GM21381 (cell line): ENCODE results near the gene AKAP17A.
"Not testable (repeated sequence)": the region's sequence is repeated elsewhere in the genome, so short reads cannot be mapped to it uniquely, and the experiment has no call there.

Source experiments
- ATAC-seq: cut with Tn5 transposase; IDR thresholded peaks from one replicate; pipeline ENCODE4 v1.9.1; 2021; ENCODE audit warnings: mild to moderate bottlenecking, moderate library complexity; ENCODE audit not compliant: unreplicated experiment

Gene AKAP17A

DNA sequence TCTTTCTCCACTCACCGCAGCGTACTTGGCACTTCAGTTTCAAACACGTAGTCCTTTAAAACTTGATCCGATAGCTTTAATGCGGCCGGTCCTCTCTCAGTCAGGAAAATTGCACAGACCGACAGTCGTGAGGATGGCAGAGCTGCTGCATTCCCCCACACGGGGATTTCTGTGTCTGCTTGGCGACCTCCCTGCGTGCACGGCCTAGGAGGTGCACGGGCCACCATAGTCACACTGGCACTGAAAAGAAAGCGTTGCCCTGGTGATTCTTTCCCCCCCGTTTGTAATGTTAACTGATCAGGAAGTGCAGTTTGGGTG lies 10.3 kb downstream of the AKAP17A start:
- no peak for ATAC-seq

- no peak for ATAC-seq
Measured at GRCh38 chrX:1602299-1602698, 10.9 kb downstream of the AKAP17A start.

- no peak for ATAC-seq
Measured at GRCh38 chrX:1606496-1606895, 15.1 kb downstream of the AKAP17A start.

GRCh38 chrX:1609311-1609710 lies 17.9 kb downstream of the AKAP17A start:
- ATAC-seq, result no peak

GRCh38 chrX:1609762-1610161 lies 18.4 kb downstream of the AKAP17A start:
- ATAC-seq, result no peak

DNA sequence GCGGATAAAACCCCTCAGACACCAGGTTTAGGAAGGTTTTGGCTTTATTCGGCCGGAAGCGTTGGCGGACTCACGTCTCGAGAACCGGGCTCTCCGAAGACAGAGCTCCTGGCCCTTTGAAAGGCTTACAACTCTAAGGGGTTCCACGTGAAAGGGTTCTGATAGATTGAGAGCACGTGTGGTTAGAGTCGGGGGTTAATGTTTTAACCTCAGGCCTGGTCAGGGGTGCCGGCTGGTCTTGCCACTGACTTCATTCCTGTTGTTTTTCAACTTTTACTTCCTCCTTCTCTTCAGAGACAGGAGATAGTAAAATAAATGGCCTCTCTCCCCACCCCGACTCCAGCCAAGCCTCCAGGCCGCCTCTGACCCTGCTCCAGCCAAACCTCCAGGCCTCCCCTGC lies 18.8 kb downstream of the AKAP17A start:
- ATAC-seq, result no peak

GRCh38 chrX:1610736-1611135 lies 19.3 kb downstream of the AKAP17A start:
- no peak for ATAC-seq

DNA sequence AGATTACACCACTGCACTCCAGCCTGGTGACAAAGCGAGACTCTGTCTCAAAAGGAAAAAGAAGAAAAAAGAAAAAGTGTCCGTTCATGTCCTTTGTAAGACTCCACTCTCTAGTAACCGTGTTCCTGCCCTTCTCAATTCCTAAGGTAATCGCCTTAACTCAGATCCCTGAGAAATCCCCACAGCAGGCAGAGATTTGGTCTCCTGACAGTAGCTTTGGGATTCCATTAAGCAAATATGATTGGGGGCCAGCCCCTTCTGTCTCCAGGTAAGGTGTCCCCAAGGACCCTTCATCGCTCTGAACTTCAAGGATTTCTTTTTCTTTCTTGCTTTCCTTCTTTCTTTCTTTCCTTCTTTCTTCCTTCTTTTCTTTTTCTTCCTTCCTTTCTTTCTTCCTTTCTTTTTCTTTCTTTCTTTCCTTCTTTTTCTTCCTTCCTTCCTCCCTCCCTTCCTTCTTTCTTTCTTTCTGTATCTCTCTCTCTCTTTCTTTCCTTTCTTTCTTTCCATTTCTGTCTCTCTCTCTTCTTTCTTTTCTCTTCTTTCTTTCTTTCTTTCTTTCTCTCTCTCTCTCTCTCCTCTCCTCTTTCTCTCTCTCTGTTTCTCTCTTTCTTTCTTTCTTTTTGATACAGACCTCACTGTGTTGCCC lies 21.4 kb downstream of the AKAP17A start:
- ATAC-seq, result no peak

- ATAC-seq, result no peak
Measured at GRCh38 chrX:1614927-1615326, 23.5 kb downstream of the AKAP17A start, which contains the start of gene ASMT. Gene ASMT (plus strand): TSS chrX:1615059. CDS start chrX:1615200, 141 bp downstream.

DNA sequence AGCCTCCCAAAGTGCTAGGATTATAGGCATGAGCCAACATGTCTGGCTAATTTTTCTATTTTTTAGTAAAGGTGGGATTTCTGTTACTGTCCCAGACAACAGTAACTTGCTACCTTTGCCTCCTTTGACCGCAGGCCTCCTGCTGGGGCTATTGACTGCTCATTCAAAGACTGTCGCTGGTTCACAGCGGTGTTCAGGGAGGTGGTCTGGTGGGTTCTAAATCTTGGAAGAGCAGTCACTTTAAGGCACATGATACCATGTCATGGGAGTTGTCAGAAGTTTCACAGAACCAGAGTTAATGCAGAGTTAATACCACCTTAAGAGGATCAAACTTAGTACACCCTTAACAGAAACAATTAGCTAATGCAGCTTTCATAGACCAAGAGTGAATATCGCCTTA lies 27.3 kb downstream of the AKAP17A start:
- ATAC-seq, result no peak

DNA sequence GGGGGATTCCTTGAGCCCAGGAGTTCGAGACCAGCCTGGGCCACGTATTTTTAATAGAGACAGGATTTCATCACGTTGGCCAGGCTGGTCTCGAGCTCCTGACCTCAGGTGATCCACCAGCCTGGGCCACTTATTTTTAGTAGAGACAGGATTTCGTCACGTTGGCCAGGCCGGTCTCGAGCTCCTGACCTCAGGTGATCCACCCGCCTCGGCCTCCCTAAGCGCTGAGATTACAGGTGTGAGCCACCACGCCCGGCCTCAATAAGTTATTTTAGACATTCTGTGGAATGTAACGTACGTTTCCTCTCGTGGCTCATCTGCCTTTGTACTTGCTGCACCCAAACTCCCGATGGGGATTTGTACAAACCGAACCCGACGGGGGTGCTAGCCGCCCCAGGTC lies 32.3 kb downstream of the AKAP17A start:
- no peak for ATAC-seq

GRCh38 chrX:1624158-1624860 lies 32.9 kb downstream of the AKAP17A start:
- not testable (repeated sequence) for ATAC-seq

GRCh38 chrX:1624861-1625215 lies 33.4 kb downstream of the AKAP17A start:
- ATAC-seq, result not testable (repeated sequence)

- no peak for ATAC-seq
Measured at GRCh38 chrX:1629244-1629643, 37.8 kb downstream of the AKAP17A start.

GRCh38 chrX:1646009-1646408 lies 54.6 kb downstream of the AKAP17A start:
- ATAC-seq, result no peak

DNA sequence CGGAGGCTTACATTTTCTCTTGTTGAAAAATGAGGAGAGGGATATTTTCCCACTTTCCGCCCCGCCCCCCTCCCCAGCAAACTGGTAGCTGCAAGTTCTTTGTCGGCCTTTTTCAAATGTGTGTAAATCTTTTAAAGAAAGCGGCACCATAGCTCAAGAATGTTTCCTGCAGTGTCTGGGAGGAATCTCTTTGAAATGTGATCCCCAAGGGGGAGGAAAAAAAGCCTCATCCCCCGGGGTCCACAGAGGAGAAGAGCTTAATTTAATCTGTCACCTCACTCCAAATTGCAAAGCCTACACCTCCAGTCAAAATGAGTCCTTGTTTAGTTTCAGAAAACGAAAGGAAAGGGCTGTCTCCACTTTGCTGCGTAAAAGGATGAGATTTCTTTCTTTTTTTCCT lies 58.2 kb downstream of the AKAP17A start:
- no peak for ATAC-seq
